Neural crest cell (in vitro differentiated cells): Measurements from ENCODE around the gene DEFB129. TPM values are rescaled to one million over a fixed set of nuclear protein-coding genes. Genes with fewer than 3 reads are reported as not detected.

ENCODE experiments used
- DNase-seq: peaks from one replicate; pipeline ENCODE4 v3.0.0; 2021; ENCODE audit warnings: low read depth, mixed read lengths, low spot score
- H3K27ac Mint-ChIP-seq: one replicate; pipeline ENCODE4 v1.8.0; 2021; ENCODE audit warnings: mild to moderate bottlenecking, mixed read lengths; ENCODE audit not compliant: unreplicated experiment
- H3K27me3 Mint-ChIP-seq: 2 replicates; pipeline ENCODE4 v1.8.0; 2021; ENCODE audit warnings: low read depth, mild to moderate bottlenecking, mixed read lengths
- H3K36me3 Mint-ChIP-seq: 2 replicates; pipeline ENCODE4 v1.8.0; 2021; ENCODE audit warnings: low read depth, mild to moderate bottlenecking, mixed read lengths
- H3K4me1 Mint-ChIP-seq: 2 replicates; pipeline ENCODE4 v1.8.0; 2021; ENCODE audit warnings: mixed read lengths
- H3K4me3 Mint-ChIP-seq: one replicate; pipeline ENCODE4 v1.8.0; 2021; ENCODE audit warnings: mild to moderate bottlenecking, mixed read lengths
- H3K9me3 Mint-ChIP-seq: 2 replicates; pipeline ENCODE4 v1.8.0; 2021; ENCODE audit warnings: mixed read lengths
- long read RNA-seq: library from polyadenylated mRNA; unstranded; transcript quantifications from one replicate; pipeline ENCODE4 v2.0.0, GENCODE V29; 2020
- total RNA-seq: library from RNA; stranded (reverse); gene quantifications from 2 replicates; pipeline ENCODE4 v1.2.1, GENCODE V29; 2021
- TF ChIP-seq, protein P1 (sequence below): fragments of 200-600 bp; sonication (generic); conservative IDR thresholded peaks from 2 replicates; pipeline ENCODE4 v1.5.0; 2021; ENCODE audit warnings: antibody characterized with exemption, mild to moderate bottlenecking

Gene DEFB129
- not detected in 2 replicates for total RNA-seq
- long read RNA-seq, result 0 reads

GRCh38 chr20:226958-227357 lies at the start of gene DEFB129:
Gene DEFB129, plus strand, starts transcription at chr20:227258. Its CDS starts 31 bp downstream, at chr20:227289.
- TF ChIP-seq, protein P1, sequence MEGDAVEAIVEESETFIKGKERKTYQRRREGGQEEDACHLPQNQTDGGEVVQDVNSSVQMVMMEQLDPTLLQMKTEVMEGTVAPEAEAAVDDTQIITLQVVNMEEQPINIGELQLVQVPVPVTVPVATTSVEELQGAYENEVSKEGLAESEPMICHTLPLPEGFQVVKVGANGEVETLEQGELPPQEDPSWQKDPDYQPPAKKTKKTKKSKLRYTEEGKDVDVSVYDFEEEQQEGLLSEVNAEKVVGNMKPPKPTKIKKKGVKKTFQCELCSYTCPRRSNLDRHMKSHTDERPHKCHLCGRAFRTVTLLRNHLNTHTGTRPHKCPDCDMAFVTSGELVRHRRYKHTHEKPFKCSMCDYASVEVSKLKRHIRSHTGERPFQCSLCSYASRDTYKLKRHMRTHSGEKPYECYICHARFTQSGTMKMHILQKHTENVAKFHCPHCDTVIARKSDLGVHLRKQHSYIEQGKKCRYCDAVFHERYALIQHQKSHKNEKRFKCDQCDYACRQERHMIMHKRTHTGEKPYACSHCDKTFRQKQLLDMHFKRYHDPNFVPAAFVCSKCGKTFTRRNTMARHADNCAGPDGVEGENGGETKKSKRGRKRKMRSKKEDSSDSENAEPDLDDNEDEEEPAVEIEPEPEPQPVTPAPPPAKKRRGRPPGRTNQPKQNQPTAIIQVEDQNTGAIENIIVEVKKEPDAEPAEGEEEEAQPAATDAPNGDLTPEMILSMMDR, result no peak
- Mint-ChIP-seq H3K9me3 (peaks cover 2% of the 10 kb centered on the region), H3K27ac (no peak within 1 kb of the TSS), H3K27me3 (peaks cover 89% of the 10 kb centered on the region), H3K4me1 (no peaks in the 10 kb centered on the region), H3K36me3 (no peaks in the 10 kb centered on the region), H3K4me3 (no peak within 1 kb of the TSS)
- DNase-seq, result no peak

- DNase-seq, result no peak
- TF ChIP-seq, protein P1, result no peak
- Mint-ChIP-seq H3K4me3 (no peak overlapping the region), H3K27ac (no peak overlapping the region), H3K4me1 (no peaks in the 10 kb centered on the region), H3K36me3 (peaks cover 2% of the 10 kb centered on the region), H3K27me3 (peaks cover 95% of the 10 kb centered on the region), H3K9me3 (peaks cover 14% of the 10 kb centered on the region)
Measured at GRCh38 chr20:184288-184687, 42.8 kb upstream of the DEFB129 start.

- H3K4me1 Mint-ChIP-seq, result no peaks in the 10 kb centered on the region
- no peak overlapping the region for H3K27ac Mint-ChIP-seq
- H3K4me3 Mint-ChIP-seq, result no peak overlapping the region
- DNase-seq, result no peak
- peaks cover 2% of the 10 kb centered on the region for H3K36me3 Mint-ChIP-seq
- peaks cover 12% of the 10 kb centered on the region for H3K9me3 Mint-ChIP-seq
- TF ChIP-seq, protein P1, result no peak
- H3K27me3 Mint-ChIP-seq, result peaks cover 98% of the 10 kb centered on the region
Measured at GRCh38 chr20:187733-188132, 39.3 kb upstream of the DEFB129 start.

DNA sequence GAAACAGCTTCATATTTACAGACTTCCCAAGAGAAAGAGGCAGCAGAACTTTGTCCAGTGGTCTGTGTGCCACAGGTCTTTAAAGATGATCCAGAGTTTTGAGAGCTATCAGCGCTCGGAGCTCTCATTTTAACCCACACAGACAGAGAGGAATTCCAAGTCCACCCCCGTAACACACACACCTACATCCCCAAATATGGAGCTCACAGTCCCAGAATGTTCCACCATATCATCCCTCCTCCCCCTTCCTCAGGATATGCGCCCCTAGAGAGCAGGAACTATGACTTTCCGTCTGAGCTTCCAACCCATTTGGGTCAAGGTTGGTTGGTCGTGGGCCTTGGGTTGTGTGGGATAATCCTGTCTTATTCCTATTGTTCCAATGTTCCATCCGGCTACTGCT lies 37.4 kb upstream of the DEFB129 start, which contains the start of gene DEFB128:
Gene DEFB128, minus strand, starts transcription at position 101 of the 400 bp plus-strand sequence. Its CDS starts 88 bp downstream, at position 13.
- H3K9me3 Mint-ChIP-seq, result peaks cover 5% of the 10 kb centered on the region
- TF ChIP-seq, protein P1, result no peak
- no peaks in the 10 kb centered on the region for H3K36me3 Mint-ChIP-seq
- H3K27ac Mint-ChIP-seq, result no peak within 1 kb of the TSS
- DNase-seq, result no peak
- no peak within 1 kb of the TSS for H3K4me3 Mint-ChIP-seq
- peaks cover 97% of the 10 kb centered on the region for H3K27me3 Mint-ChIP-seq
- no peaks in the 10 kb centered on the region for H3K4me1 Mint-ChIP-seq

- no peaks in the 10 kb centered on the region for H3K4me1 Mint-ChIP-seq
- H3K27me3 Mint-ChIP-seq, result peaks cover 91% of the 10 kb centered on the region
- TF ChIP-seq, protein P1, result no peak
- H3K36me3 Mint-ChIP-seq, result no peaks in the 10 kb centered on the region
- no peak overlapping the region for H3K4me3 Mint-ChIP-seq
- DNase-seq, result no peak
- no peak overlapping the region for H3K27ac Mint-ChIP-seq
- H3K9me3 Mint-ChIP-seq, result peaks cover 3% of the 10 kb centered on the region
Measured at GRCh38 chr20:198225-198624, 28.8 kb upstream of the DEFB129 start.
